NCI-H1694 (cell line): Measurements from ENCODE around the gene PDE4D.

Experiments
- DNase-seq: peaks from one replicate; lab custom pipeline; 2025; lab: John Stamatoyannopoulos, UW

Gene PDE4D

DNA sequence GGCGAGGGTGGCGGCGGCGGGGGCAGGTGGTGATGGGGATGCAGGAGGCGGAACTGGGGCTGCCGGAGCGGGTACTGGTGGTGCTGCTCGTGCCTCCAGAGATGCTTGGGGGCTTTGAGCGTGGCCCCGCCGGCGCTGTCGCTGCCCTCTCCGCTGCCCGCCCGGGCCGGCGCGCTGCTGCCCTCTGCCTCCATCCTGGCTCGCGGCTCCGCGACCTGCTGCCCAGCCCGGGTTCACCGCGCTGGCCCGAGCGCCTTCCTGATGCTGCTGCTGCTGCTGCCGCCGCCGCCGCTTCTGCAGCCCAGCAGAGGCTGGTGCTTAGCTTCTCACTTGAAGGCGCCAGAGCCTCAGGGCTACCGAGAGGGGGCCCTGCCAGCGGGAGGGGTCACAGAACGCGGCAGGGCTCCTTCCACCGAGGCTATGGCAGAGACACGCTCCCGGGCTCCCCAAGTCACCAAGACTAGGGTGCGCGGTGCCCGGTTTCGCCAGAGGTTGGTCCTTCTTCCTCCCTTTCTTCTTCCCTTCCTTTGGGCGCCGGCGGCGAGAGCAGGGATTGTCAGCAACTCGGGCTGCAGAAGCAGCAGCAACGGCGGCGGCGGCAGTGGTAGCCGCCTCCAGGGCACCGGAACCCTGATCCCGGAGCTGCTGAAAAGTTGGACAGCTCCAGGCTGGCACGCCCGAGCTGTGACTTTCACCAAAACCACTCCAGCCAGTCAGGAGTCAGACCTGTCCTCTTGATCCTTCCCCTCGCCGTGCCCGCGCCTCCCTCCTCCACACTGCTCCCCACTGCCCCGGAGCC is at the start of gene PDE4D:
TSS of gene PDE4D (minus strand) at position 298 of the 799 bp plus-strand sequence.
- DNase-seq = no peak

DNA sequence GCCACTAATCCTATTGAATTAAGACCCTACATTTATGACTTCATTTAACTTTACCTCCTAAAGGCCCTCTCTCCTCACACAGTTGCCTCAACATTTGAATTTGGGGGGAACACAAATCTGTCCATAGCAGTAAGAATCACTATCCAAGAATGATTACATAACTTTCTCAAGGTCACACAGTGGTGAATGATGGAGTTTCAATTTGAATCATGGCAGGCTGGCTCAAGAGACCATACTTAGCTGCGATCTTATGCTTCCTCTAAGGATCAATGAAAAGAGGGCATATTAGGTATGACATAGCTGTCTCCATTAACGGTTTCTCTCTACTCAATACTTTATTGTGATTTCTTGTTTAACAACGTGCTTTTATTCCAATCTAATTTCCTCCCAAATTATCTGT is 44.1 kb upstream of the PDE4D start:
- DNase-seq = no peak

DNA sequence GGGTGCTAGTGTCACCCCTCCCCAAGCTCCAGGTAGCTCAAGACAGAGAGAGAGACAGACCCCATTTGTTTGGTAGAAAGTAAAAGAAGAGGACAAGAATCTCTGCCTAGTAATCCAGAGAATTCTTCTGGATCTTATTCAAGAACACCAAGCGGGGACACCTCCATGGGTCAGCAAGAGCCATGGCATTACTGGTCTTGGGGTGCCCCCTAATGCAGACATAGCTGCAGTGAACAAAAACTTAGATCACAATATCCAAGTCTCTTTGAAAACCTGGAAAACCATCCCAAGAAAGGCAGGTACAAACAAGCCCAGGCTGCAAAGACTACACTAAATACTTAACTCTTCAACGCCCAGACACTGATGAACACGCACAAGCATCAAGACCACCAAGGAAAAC is 29.9 kb upstream of the PDE4D start:
- DNase-seq = no peak

DNA sequence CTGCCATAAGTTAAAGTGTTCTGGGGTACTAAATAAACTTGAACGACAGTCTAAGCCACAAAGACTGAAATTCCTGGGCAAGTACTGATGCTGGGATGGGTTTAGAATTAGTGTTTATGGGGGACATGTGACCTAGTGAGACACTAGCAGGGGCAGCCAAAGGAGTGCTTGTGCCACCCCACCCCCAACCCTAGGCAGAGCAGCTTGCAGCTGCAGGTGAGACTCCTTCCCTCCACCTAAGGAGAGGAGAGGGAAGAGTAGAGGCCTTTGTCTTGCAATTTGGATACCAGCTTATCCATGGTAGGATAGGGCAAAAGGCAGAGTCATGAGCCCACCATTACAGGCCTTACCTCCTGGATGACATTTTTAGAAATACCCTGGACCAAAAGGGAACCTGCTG is 28.7 kb upstream of the PDE4D start:
- DNase-seq = no peak

DNA sequence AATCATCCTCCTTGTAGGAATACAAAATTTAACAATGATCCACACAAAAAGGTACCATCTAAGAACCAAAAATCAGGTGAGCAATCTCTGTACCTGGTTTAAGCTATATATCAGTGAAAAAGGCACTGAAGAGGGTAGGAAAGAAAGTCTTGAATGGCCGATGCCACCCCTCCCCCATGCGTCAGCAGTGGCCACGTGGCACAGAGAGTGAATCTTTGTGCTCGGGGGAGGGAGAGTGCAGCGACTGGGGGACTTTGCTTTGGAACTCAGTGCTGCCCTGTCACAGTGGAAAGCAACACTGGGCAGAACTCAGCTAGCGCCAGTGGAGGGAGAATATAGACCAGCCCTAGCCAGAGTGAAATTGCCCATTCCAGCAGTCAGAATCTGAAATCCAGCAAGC is 28.3 kb upstream of the PDE4D start:
- no peak for DNase-seq

DNA sequence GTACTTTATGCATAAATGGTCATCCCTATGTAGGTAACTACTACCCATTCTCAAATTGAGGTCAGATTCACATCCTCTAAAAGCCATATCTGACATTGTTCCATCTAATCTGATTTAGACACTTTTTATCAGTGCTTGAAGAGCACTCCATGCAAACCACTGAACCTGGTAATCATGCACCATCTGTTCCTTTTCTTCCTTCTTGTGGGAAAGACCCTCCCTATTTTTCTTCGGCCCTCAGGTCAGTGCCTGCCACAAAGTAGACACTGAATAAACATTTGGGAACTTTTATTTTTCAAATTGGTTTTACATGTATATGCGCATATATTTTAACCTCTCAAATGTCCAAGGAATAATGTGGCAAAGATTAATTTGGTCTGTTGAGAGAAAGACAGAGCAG is 26.0 kb upstream of the PDE4D start:
- DNase-seq = peak; percentile 1

DNA sequence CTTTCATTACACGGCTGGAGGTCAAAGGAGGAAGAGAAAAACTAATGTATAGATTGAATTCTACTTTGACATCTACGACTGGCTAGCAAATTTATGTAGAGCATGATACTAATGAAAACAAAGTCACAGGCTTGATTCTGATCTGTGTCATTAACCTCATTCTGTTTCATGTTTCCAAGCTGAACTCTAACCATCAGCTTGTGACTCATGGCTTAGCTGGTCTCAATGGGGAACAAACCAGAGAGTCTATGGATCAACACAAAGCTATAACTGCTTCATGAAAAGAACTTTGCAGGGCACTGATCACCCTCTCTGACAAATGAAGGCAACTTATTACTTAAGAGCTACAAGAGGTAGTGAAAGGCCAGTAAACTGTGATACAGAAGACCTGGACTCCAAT is 23.6 kb upstream of the PDE4D start:
- DNase-seq = no peak

DNA sequence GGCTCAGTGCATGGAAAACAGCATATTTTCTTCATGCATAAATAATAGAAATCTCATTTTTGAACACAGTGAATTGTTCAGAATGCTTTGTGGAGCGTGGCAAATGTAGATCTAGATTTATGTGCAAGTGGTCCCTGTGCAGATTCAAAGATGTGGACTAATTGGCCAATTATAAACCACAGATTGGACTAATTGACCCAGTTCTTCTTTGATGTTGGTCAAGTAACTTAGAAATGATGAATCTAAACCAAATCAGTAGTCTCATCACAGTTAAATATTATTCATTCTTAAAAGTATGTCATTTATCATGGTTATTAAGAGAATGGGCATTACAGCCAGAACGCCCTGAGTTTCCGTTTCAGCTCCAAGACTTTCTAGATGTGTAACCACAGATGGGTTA is 11.7 kb upstream of the PDE4D start:
- DNase-seq = no peak

DNA sequence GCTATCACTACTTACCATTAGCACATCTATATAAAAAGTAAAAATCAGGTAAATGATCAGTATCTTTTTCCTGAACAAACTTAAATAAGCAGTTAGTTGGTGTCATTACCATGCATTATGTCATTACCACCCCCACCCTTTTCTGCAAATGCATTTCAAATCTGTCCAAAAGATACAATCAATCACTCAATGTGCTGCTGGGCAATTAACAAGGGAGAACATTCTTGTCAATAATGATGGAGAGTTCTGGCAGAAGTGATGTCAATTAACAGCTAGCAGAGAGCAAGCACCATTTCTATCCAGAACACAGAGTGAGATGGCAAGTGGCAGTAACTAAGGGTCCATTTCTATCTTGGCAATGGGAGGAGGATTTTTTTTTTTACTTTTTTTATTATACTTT is 3.5 kb upstream of the PDE4D start:
- DNase-seq = no peak

DNA sequence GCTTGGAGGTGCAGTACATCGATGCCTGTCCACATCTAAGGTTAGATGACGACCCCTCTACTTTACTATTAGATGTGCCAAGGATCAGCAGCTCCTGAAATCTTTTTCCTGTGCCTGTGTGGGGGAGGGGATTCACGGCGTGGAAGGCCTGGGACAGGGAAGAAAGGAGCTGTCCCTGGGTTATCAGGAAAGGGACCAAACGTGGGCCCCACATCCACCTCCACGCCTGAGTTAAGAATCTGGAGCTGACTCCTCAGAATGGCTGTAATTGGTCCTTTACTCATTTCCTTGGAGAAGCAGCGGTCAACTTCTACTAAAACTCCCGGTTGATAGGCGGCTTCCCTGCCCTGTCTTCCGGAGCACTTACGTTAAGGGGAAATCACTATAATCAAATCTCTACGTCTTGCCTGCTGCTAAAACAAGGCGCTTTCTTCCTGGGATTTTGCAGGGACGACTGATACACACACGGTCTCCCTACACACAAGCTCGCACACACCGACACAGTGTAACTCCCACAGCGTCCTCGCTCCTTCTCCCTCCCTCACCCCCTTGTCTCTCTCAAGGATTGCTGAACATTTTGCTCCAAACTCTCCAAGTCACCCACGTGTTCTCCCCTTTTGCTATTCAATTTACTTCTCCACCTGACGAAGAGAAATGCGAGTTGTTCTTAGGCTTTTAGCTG is 1.4 kb downstream of the PDE4D start:
- DNase-seq = no peak

DNA sequence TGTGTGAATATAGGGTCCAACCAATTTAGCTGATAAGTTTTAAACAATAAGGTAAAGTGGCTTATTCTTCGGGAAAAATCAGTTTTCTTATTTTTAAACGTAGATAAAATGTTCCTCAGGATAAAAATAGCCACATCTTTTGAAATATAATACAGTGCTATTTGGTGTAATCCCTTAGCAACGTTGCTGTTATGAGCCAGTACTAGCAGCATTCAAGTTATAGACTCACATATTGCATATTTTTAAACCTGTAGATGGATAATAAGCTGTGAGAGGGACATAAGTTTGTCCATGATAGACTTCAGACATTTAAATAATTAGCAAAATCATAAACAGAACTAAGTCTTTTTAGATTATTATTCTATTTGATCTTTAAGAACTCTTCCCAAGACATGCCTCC is 6.3 kb downstream of the PDE4D start:
- DNase-seq = no peak

DNA sequence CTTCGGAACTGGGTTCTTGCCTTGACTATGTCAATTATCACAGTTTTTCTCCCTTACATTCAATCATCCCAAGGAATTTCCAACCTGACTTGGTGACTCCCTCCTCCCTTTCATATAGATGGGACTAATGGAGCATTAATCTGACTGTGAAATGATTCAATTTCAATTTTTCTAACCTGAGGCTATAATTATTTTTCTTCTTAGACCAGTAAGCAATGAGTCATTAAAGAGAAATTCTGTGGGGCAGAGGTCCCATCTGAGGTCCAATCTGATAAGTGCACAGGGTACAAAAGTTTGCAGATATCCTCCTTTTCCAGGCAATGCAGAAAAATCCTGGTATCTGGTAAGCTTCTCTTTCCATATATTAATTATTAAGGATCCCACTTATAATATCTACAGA is 18.9 kb downstream of the PDE4D start:
- DNase-seq = no peak

DNA sequence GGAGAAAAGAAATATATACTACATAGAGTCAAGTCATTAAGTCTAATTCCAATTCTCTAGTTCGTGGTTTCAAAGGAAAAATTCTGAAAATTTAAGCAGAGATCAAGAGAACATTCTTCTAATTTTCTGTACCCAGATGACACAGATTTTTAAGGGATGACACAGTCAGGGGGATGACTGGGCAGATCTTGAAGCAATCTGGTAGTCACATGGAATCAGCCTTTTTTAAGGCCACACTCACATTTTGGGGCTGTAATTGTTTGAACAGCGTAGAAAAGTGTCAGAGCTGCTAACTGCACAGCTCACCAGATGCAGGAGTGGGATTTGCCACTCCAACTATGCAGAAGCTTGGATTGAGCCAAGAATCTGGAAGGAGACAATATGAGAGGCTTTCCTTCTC is 20.4 kb downstream of the PDE4D start:
- no peak for DNase-seq

DNA sequence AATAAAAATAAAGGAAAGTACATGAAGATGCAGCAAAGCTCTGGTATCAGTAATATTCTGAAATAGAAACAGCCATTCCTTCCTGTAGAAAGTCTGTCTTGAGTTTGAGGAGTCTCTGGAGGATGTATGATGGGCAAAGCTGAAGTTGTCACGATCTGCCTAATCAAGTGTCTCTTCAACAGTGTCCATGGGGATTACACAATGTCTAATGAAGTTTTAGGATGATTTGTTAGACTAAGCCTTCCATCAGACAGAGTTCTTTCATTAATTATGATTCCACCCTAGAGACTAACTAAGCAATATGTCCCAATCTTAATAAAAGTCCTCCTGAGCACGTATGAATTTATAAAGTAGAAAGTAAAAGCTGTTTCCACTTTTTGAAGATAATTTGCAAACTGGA is 26.9 kb downstream of the PDE4D start:
- no peak for DNase-seq

DNA sequence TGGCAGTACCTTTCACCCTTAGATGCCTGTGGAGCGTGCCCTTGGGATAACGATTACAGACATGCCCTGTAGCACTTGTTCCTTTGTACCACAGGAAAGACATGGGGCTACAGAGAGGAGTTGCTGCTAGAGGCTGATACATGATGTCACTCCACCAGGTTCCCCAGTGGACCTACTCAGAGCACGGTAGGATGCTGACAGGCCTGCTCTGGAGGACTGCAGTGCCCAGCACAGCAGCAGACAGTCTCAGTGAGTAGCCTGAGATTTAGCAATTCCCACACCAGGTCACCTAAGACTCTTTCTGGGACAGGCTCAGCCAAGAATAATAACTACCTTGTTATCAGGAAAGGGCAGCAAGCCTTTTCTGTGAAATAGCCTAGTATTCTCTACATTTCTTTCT is 28.8 kb downstream of the PDE4D start:
- no peak for DNase-seq

DNA sequence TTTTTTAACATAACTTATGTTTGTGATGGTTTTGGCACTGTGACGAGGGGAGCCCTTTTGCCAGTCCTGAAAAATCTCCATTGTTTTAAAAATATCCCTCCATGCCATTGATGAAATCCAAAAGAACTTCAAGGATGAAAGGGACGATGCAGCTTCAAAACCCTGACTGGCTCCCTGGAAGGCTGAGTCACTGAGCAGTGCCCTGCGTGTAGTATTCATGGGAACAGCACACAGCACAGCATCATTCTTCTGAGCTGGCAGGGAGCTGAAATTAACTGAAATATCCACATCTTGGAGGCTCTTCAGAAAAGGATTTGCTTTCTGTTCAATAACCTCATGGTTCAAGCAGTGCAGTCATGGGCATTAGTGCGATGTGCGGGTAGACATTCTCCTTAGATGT is 29.7 kb downstream of the PDE4D start:
- no peak for DNase-seq

DNA sequence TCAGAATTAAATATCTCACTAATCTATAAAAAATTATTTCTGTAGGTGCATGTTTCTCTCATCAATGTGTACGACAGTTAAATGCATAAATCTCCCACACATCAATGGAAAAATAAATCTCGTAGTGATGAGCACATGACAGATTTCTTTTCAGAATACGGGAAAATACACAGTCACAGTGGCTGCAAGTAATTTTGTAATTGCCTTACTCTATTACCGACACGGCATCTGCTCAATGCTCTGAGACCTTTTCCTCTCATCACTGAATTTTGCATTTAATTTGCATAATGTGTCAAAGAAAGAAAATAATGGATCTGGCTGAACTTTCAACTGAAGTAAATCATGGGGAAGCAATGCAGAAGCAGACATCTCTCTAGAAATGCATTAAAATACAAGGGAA is 37.2 kb downstream of the PDE4D start:
- DNase-seq = no peak

DNA sequence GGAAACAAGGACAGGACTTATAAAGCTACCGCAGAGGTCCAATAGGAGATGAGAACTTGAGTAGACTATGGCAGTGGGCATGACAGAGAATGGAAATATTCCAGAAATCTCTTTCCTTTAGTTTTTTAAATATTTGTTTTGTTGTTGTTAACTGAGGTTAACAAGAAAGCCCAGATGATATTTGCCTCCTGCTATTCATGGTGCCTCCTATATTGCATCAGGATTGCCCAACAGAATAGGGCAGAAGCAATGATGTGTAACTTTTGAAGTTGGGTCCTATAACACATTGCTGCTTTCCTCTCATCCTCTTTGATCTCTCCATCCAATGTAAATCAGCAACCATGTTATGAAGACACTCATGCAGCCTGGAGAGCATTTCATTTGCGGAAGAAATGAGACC is 42.8 kb downstream of the PDE4D start:
- DNase-seq = no peak

DNA sequence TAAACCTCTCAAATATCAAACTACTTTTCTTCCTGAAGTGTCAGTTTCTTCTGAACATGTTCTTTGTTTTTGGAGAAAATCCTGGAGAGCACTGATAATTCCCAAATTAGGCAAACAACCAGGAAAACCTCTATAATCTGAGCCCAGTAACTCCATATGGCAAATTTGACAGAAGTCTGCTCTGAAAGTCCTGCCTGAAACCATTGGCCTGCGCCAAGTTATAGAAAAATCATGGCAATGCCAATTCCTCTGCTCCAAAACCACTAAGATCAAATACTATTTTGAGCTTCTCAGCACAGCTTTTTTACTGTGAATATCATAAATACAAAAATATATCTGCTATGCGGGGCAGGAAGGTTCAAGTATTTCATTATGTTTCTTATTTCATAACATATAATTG is 45.9 kb downstream of the PDE4D start:
- DNase-seq = no peak

DNA sequence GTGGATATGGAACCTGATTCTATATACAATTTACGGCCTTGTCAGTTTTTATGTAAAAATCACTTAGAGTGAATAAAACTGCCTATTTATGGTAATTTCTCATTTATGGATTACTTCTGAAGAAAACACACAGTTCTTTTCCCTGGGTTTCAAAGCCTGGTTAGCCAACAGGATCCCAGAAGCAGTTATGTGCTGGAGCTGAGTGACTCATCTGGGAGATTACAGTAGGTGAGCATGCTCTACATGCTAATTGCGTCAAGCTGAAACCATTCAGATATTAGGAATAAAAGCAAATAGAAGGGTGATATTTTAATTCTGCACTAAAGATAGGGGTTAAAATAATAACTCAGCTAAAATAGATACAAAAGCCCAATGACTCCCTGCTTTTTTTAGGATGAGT is 47.8 kb downstream of the PDE4D start:
- no peak for DNase-seq

DNA sequence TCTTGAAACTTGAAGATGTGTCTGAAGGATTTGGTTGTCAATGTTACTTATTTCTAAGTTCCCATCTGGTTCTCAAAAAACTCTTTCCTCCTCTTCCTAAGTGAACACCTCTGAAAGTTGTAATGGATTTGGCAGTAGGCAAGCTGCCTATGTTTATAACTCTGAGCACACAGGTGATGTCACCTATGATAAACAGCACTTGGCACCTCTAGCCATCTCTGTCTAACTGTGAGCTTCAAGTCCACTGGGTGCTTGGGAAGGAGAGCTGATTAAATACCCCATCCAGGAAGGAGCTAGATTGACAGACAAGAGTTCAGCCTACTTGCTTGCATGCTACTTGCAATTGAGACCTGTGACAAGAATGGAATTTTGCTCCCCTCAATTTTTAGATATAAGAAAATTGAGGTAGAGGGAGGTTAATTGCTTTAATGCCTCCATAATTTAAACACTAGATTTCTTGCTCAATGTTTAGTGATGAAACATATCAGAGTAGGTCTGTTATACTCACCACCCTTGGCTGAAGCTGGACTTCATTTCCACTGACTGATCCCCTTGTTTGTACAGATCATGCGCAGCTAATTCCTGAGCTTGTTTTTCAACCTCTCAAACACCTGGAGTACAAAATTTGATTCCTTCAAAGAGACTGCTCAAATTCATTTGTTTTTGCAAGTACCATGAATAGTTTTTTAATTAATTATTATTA is 49.9 kb downstream of the PDE4D start:
- no peak for DNase-seq

DNA sequence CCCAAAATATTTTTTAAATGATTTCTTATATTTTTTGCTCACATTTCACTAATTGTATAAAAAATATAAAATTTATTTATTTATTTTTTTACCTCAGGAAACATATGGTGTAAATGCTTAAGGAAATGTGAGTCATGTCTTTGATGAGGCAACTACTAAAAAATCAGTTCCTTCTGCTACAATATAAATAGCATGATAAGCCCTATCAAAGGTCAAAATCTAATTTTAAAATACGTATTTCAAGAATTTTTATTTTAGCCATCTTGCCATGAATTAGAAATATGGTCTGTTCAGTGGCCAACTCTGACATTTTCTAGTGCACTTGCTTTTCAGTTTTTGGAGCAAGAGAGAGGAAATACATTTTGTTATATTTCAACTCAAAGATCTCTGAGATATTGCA is 50.5 kb downstream of the PDE4D start:
- DNase-seq = no peak

DNA sequence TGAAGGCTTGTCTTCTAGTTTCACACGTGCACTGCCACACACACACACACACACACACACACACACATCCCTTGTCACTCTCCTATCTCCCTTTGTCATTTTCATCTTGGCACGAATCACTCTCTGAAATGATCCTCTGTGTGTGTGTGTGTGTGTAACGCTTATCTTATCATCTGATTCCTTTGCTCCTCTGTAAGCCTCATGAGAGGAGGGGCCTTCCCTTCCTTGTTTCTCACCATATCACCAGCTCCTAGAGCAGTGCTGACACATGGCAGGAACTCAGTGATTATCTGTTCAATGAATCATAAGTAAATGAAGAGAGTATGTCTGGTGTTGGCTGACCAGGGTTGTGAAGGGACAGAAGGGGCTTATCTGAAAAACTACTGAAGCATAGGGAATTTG is 53.3 kb downstream of the PDE4D start:
- DNase-seq = no peak
